ENCODE results near the gene LMO3. TPM values are rescaled to one million over a fixed set of nuclear protein-coding genes. Genes with fewer than 3 reads are reported as not detected.

The LMO3 gene
- total RNA-seq, 2 experiments from 2014 or later = not detected

GRCh38 chr12:16587514-16587913 is 18.4 kb downstream of the LMO3 start:
- H3K4me1 Mint-ChIP-seq = no peaks in the 10 kb centered on the region
- H3K4me3 Mint-ChIP-seq = no peak overlapping the region
- CTCF ChIA-PET = no interaction called here
- peaks cover 19% of the 10 kb centered on the region for H3K9me3 Mint-ChIP-seq (ENCODE audit: low read depth)
- no peak for ATAC-seq
- H3K27me3 Mint-ChIP-seq = no peaks in the 10 kb centered on the region
- H3K36me3 Mint-ChIP-seq = no peaks in the 10 kb centered on the region
- H3K27ac Mint-ChIP-seq = no peak overlapping the region
- no peak for DNase-seq

- peaks cover 19% of the 10 kb centered on the region for H3K9me3 Mint-ChIP-seq (ENCODE audit: low read depth)
- ATAC-seq (no peak), DNase-seq (no peak)
- no peaks in the 10 kb centered on the region for H3K4me1 Mint-ChIP-seq
- H3K27me3 Mint-ChIP-seq = no peaks in the 10 kb centered on the region
- H3K36me3 Mint-ChIP-seq = no peaks in the 10 kb centered on the region
- CTCF ChIA-PET = no interaction called here
- no peak overlapping the region for H3K27ac Mint-ChIP-seq
- H3K4me3 Mint-ChIP-seq = no peak overlapping the region
Observed at GRCh38 chr12:16587110-16587453, 18.9 kb downstream of the LMO3 start.

- CTCF ChIA-PET = no interaction called here
- Mint-ChIP-seq H3K27ac (no peak overlapping the region), H3K36me3 (no peaks in the 10 kb centered on the region), H3K9me3 (ENCODE audit: low read depth) (peaks cover 19% of the 10 kb centered on the region), H3K4me3 (no peak overlapping the region), H3K4me1 (no peaks in the 10 kb centered on the region), H3K27me3 (no peaks in the 10 kb centered on the region)
- no peak for ATAC-seq
- no peak for DNase-seq
Observed at GRCh38 chr12:16586350-16587109, 19.4 kb downstream of the LMO3 start.

- Mint-ChIP-seq H3K27me3 (no peaks in the 10 kb centered on the region), H3K9me3 (ENCODE audit: low read depth) (peaks cover 15% of the 10 kb centered on the region), H3K27ac (no peak overlapping the region), H3K4me3 (no peak overlapping the region), H3K4me1 (no peaks in the 10 kb centered on the region), H3K36me3 (no peaks in the 10 kb centered on the region)
- DNase-seq (no peak), ATAC-seq (no peak)
- CTCF ChIA-PET = no interaction called here
Observed at GRCh38 chr12:16585781-16586180, 20.2 kb downstream of the LMO3 start.

GRCh38 chr12:16583969-16584745 is 21.8 kb downstream of the LMO3 start:
- H3K27ac Mint-ChIP-seq = no peak overlapping the region
- DNase-seq (no peak), ATAC-seq (no peak)
- no peak overlapping the region for H3K4me3 Mint-ChIP-seq
- no peaks in the 10 kb centered on the region for H3K36me3 Mint-ChIP-seq
- CTCF ChIA-PET = no interaction called here
- peaks cover 15% of the 10 kb centered on the region for H3K9me3 Mint-ChIP-seq (ENCODE audit: low read depth)
- no peaks in the 10 kb centered on the region for H3K4me1 Mint-ChIP-seq
- no peaks in the 10 kb centered on the region for H3K27me3 Mint-ChIP-seq

- H3K36me3 Mint-ChIP-seq = no peaks in the 10 kb centered on the region
- no peak overlapping the region for H3K4me3 Mint-ChIP-seq
- CTCF ChIA-PET = no interaction called here
- H3K4me1 Mint-ChIP-seq = no peaks in the 10 kb centered on the region
- peaks cover 16% of the 10 kb centered on the region for H3K9me3 Mint-ChIP-seq (ENCODE audit: low read depth)
- DNase-seq = no peak
- no peak for ATAC-seq
- H3K27ac Mint-ChIP-seq = no peak overlapping the region
- no peaks in the 10 kb centered on the region for H3K27me3 Mint-ChIP-seq
Observed at GRCh38 chr12:16581416-16581815, 24.5 kb downstream of the LMO3 start.

- Mint-ChIP-seq H3K4me1 (no peaks in the 10 kb centered on the region), H3K9me3 (ENCODE audit: low read depth) (peaks cover 16% of the 10 kb centered on the region), H3K36me3 (no peaks in the 10 kb centered on the region), H3K4me3 (no peak overlapping the region), H3K27ac (no peak overlapping the region), H3K27me3 (no peaks in the 10 kb centered on the region)
- CTCF ChIA-PET = no interaction called here
- DNase-seq = no peak
- ATAC-seq = no peak
Observed at GRCh38 chr12:16579041-16579440, 26.9 kb downstream of the LMO3 start.

- Mint-ChIP-seq H3K36me3 (no peaks in the 10 kb centered on the region), H3K27ac (no peak overlapping the region), H3K4me1 (no peaks in the 10 kb centered on the region), H3K9me3 (ENCODE audit: low read depth) (peaks cover 10% of the 10 kb centered on the region), H3K4me3 (no peak overlapping the region), H3K27me3 (no peaks in the 10 kb centered on the region)
- CTCF ChIA-PET = no interaction called here
- no peak for DNase-seq
- ATAC-seq = no peak
Observed at GRCh38 chr12:16573398-16574077, 32.4 kb downstream of the LMO3 start.

GRCh38 chr12:16568873-16569272 is 37.1 kb downstream of the LMO3 start:
- Mint-ChIP-seq H3K36me3 (no peaks in the 10 kb centered on the region), H3K27me3 (no peaks in the 10 kb centered on the region), H3K27ac (no peak overlapping the region), H3K4me1 (no peaks in the 10 kb centered on the region), H3K4me3 (no peak overlapping the region), H3K9me3 (ENCODE audit: low read depth) (peaks cover 3% of the 10 kb centered on the region)
- ATAC-seq (no peak), DNase-seq (no peak)
- CTCF ChIA-PET = no interaction called here

GRCh38 chr12:16564675-16565074 is 41.3 kb downstream of the LMO3 start:
- no peak overlapping the region for H3K27ac Mint-ChIP-seq
- no peaks in the 10 kb centered on the region for H3K4me1 Mint-ChIP-seq
- H3K27me3 Mint-ChIP-seq = no peaks in the 10 kb centered on the region
- DNase-seq (no peak), ATAC-seq (no peak)
- H3K4me3 Mint-ChIP-seq = no peak overlapping the region
- CTCF ChIA-PET = no interaction called here
- peaks cover 4% of the 10 kb centered on the region for H3K9me3 Mint-ChIP-seq (ENCODE audit: low read depth)
- H3K36me3 Mint-ChIP-seq = no peaks in the 10 kb centered on the region

GRCh38 chr12:16563504-16563903 is 42.5 kb downstream of the LMO3 start:
- Mint-ChIP-seq H3K27ac (no peak overlapping the region), H3K36me3 (no peaks in the 10 kb centered on the region), H3K4me1 (no peaks in the 10 kb centered on the region), H3K9me3 (ENCODE audit: low read depth) (peaks cover 4% of the 10 kb centered on the region), H3K27me3 (no peaks in the 10 kb centered on the region), H3K4me3 (no peak overlapping the region)
- CTCF ChIA-PET = no interaction called here
- no peak for ATAC-seq
- DNase-seq = no peak

- Mint-ChIP-seq H3K4me1 (no peaks in the 10 kb centered on the region), H3K36me3 (no peaks in the 10 kb centered on the region), H3K4me3 (no peak overlapping the region), H3K27ac (no peak overlapping the region), H3K9me3 (ENCODE audit: low read depth) (peaks cover 4% of the 10 kb centered on the region), H3K27me3 (no peaks in the 10 kb centered on the region)
- no peak for DNase-seq
- no peak for ATAC-seq
- CTCF ChIA-PET = no interaction called here
Observed at GRCh38 chr12:16562921-16563320, 43.0 kb downstream of the LMO3 start.

- ATAC-seq (no peak), DNase-seq (no peak)
- H3K4me1 Mint-ChIP-seq = no peaks in the 10 kb centered on the region
- H3K4me3 Mint-ChIP-seq = no peak overlapping the region
- peaks cover 4% of the 10 kb centered on the region for H3K9me3 Mint-ChIP-seq (ENCODE audit: low read depth)
- CTCF ChIA-PET = no interaction called here
- H3K27ac Mint-ChIP-seq = no peak overlapping the region
- no peaks in the 10 kb centered on the region for H3K27me3 Mint-ChIP-seq
- no peaks in the 10 kb centered on the region for H3K36me3 Mint-ChIP-seq
Observed at GRCh38 chr12:16562435-16562834, 43.5 kb downstream of the LMO3 start.

GRCh38 chr12:16560273-16560672 is 45.7 kb downstream of the LMO3 start:
- Mint-ChIP-seq H3K27ac (no peak overlapping the region), H3K9me3 (ENCODE audit: low read depth) (peaks cover 2% of the 10 kb centered on the region), H3K4me3 (no peak overlapping the region), H3K27me3 (no peaks in the 10 kb centered on the region), H3K36me3 (no peaks in the 10 kb centered on the region), H3K4me1 (no peaks in the 10 kb centered on the region)
- DNase-seq (no peak), ATAC-seq (no peak)
- CTCF ChIA-PET = no interaction called here

Measured in activated CD8-positive, alpha-beta memory T cell treated with anti-CD3 and anti-CD28 coated beads, Interleukin-2, amount 10 ng/mL, durations not matched to agents 7 days and 5 days (primary cell).